ENCODE data around the gene ZSCAN4. TPM values are rescaled to one million over a fixed set of nuclear protein-coding genes. Genes with fewer than 3 reads are reported as not detected.

Gene ZSCAN4
- total RNA-seq, 4 donors from 2014 or later, result not detected

DNA sequence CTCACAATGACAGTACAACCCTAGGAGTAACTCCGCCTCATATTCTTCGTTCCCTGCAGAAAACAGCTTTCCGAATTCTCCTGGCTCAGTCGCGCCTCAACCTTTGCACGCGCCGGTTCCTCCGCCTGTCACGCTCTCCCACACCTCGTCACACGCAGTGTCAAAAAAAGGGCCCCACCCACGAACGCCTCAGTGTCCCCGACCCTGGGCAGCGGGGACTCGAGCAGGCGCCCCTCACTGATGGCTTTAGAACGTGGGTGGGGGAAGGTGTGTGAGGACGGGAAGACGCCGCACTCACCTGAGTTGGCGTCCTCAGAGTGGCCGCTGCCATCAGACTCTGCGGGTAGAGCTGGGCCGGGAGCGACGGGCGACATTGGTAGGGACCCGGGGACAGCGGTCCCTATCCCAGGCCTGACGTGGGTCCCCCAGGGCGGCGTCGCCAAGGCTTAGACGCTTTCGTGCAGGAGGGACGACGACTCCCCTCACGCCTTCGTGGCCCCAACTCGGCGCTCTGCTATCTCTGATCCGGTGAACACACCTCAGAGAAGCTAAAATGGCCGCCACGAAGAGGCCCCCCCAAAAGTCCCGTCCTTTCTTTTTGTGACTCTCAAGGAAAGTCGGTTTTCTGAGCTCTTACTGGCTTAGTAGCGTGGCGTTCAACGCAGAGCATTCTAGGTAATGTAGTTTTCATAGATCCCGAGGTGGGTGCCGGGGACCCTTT lies 40.1 kb downstream of the ZSCAN4 start, which contains the start of gene ZNF154:
TSS of gene ZNF154 (minus strand) at position 564 of the 721 bp plus-strand sequence. CDS start at position 331, 233 bp downstream.
- TF ChIP-seq, protein P1, sequence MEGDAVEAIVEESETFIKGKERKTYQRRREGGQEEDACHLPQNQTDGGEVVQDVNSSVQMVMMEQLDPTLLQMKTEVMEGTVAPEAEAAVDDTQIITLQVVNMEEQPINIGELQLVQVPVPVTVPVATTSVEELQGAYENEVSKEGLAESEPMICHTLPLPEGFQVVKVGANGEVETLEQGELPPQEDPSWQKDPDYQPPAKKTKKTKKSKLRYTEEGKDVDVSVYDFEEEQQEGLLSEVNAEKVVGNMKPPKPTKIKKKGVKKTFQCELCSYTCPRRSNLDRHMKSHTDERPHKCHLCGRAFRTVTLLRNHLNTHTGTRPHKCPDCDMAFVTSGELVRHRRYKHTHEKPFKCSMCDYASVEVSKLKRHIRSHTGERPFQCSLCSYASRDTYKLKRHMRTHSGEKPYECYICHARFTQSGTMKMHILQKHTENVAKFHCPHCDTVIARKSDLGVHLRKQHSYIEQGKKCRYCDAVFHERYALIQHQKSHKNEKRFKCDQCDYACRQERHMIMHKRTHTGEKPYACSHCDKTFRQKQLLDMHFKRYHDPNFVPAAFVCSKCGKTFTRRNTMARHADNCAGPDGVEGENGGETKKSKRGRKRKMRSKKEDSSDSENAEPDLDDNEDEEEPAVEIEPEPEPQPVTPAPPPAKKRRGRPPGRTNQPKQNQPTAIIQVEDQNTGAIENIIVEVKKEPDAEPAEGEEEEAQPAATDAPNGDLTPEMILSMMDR (IDR thresholded peaks at IDR 0.05; ENCODE audit: low read depth), result no peak

DNA sequence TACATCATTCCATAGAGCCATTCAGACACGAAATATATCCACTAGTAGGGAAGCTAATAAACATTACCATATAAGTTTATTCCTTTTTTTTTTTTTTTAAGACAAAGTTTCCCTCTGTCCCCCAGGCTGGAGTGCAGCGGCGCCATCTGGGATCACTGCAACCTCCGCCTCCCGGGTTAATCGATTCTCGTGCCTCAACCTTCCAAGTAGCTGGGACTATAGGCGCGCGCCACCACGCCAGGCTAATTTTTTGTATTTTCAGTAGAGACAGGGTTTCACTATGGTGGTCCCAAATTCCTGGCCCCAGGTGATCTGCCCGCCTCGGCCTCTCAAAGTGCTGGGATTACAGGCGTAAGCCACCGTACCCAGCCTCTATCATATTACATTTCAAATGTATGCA lies 40.9 kb downstream of the ZSCAN4 start:
- TF ChIP-seq, protein P1 (IDR thresholded peaks at IDR 0.05; ENCODE audit: low read depth), result no peak

DNA sequence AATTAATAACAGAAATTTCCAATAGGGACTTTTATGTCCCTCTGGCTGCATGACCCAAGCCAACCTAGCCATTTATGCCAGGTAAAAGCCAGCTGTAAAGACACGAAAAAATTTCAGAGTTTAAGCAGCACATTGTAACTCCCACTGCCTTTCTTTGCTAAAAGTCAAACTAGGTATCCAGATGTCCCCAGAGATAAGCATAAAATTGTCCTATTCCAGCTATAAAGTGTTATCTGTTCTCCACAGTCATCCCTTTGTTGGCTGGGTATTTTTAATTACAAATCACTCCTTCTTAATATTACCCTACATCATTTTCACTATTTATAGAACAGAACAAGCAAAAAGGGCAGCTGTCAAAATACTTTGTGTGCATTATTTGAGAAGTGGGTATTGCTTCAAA lies 43.5 kb downstream of the ZSCAN4 start:
- TF ChIP-seq, protein P1 (IDR thresholded peaks at IDR 0.05; ENCODE audit: low read depth), result no peak

DNA sequence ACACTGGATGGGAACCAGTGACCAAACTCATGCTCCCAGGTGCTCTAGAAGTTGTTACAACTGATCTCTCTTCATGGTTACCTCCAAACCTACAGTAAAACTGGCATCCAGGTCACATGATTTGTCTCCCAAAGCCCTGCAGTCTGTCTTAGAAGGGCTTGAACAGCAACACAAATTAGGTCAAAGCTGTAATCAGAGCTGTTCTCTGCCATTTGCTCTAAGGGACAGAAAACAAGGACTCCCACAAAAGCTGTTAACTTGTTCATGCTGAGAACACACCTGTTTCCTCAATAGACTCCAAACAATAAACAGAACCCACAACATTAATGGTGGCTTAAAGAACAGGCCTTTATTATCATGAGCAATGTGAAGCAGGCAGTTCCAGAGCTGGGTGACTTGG lies 50.7 kb downstream of the ZSCAN4 start:
- TF ChIP-seq, protein P1 (IDR thresholded peaks at IDR 0.05; ENCODE audit: low read depth), result no peak

DNA sequence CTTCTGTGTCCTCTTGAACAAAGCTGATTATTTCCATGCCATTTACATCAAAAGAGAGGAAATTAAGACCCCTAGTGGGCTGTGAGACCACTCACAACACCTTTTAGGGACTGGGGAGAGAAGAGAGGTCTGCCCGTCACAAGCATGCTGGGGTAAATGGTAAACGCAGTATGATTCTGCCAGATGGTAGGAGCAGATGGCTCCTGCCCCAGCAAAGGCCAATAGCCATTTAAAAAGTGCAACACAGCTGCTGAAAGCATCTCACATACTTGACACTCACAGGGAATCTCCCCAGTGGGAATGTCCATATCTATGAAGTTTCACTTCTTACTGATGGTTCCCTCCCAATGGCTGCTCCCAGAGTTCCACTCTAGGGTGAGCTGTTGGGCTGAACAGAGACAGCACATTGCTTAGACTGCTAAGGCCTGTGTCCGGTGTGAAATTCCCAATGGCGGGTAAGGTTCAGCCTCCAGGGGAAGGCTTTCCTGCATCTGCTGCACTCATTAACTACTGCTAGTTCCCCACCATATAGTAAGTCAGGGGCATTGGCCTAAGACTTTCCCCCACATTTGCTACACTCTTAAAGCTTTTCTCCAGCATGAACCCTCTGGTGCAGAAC lies 51.3 kb downstream of the ZSCAN4 start:
- TF ChIP-seq, protein P1 (IDR thresholded peaks at IDR 0.05; ENCODE audit: low read depth), result no peak

DNA sequence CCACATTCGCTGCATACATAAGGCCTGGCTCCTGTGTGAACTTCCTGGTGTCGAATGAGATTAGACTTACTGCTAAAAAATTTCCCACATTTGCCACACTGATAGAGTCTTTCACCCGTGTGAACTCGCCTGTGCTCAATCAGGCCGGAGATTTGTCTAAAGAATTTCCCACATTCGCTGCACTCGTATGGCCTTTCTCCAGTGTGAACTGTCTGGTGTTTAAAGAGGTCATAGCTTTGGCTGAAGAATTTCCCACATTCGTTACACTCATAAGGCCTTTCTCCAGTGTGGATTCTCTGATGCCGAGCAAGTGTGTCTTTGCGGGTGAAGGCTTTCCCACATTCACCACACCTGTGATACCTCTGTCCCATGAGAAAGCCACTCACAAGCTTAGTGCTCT lies 52.1 kb downstream of the ZSCAN4 start:
- TF ChIP-seq, protein P1 (IDR thresholded peaks at IDR 0.05; ENCODE audit: low read depth), result no peak

Other genes with a start within 250 kb of the ZSCAN4 start
- gene ZNF749, start 233.6 kb upstream of the ZSCAN4 start, total RNA-seq, result 1 to 10 TPM; 2.9 to 5.1 (median 3.8) TPM
- 1 to 10 TPM in 1 of 4 donors, under 1 TPM in 3; 0.22 to 1.1 (median 0.72) TPM for gene VN1R1, start 211.8 kb upstream of the ZSCAN4 start, total RNA-seq
- 10 to 100 TPM in 3 of 4 donors, 1 to 10 TPM in 1; 6.2 to 18.6 (median 11.5) TPM for gene ZNF772, start 191.4 kb upstream of the ZSCAN4 start, total RNA-seq
- 10 to 100 TPM in 1 of 4 donors, 1 to 10 TPM in 3; 7.7 to 13.4 (median 9.5) TPM for gene ZNF419, start 181.2 kb upstream of the ZSCAN4 start, total RNA-seq
- gene ZNF773, start 169.0 kb upstream of the ZSCAN4 start, total RNA-seq, result 10 to 100 TPM in 3 of 4 donors, 1 to 10 TPM in 1; 6.5 to 16.5 (median 14.3) TPM
- 1 to 10 TPM; 4.1 to 4.8 (median 4.5) TPM for gene ZNF549, start 141.6 kb upstream of the ZSCAN4 start, total RNA-seq
- gene ZNF550, start 109.1 kb upstream of the ZSCAN4 start, total RNA-seq, result 1 to 10 TPM; 6.6 to 8.1 (median 7.5) TPM
- gene ZNF416, start 90.0 kb upstream of the ZSCAN4 start, total RNA-seq, result 1 to 10 TPM; 2.9 to 4.7 (median 3.4) TPM
- 1 to 10 TPM in 3 of 4 donors, under 1 TPM in 1; 0.65 to 8.7 (median 3.9) TPM for gene ZIK1, start 84.8 kb upstream of the ZSCAN4 start, total RNA-seq
- gene ZNF530, start 69.0 kb upstream of the ZSCAN4 start, total RNA-seq, result 1 to 10 TPM; 1.1 to 3.8 (median 2.6) TPM
- gene ZNF134, start 54.7 kb upstream of the ZSCAN4 start, total RNA-seq, result 10 to 100 TPM; 10.6 to 20.3 (median 13.1) TPM
- gene ZNF211, start 35.8 kb upstream of the ZSCAN4 start, total RNA-seq, result 10 to 100 TPM in 2 of 4 donors, 1 to 10 TPM in 2; 8.2 to 11.0 (median 10.0) TPM
- 1 to 10 TPM; 3.6 to 6.8 (median 6.3) TPM for gene ZNF551, start 13.0 kb downstream of the ZSCAN4 start, total RNA-seq
- 1 to 10 TPM; 1.9 to 3.0 (median 2.7) TPM for gene ZNF154, start 40.3 kb downstream of the ZSCAN4 start, total RNA-seq
- gene ZNF671, start 58.7 kb downstream of the ZSCAN4 start, total RNA-seq, result 1 to 10 TPM; 3.9 to 8.1 (median 6.4) TPM
- gene ZNF776, start 77.9 kb downstream of the ZSCAN4 start, total RNA-seq, result 10 to 100 TPM in 2 of 4 donors, 1 to 10 TPM in 2; 8.8 to 10.9 (median 10.1) TPM
- gene ZNF586, start 100.7 kb downstream of the ZSCAN4 start, total RNA-seq, result 10 to 100 TPM; 17.8 to 22.5 (median 20.9) TPM
- gene ZNF552, start 146.0 kb downstream of the ZSCAN4 start, total RNA-seq, result 10 to 100 TPM in 1 of 4 donors, 1 to 10 TPM in 3; 3.9 to 10.4 (median 5.4) TPM
- 10 to 100 TPM; 10.0 to 17.5 (median 12.3) TPM for gene ZNF587B, start 161.4 kb downstream of the ZSCAN4 start, total RNA-seq
- 10 to 100 TPM; 14.5 to 30.5 (median 19.9) TPM for gene ZNF587, start 180.9 kb downstream of the ZSCAN4 start, total RNA-seq
- gene ZNF814, start 220.1 kb downstream of the ZSCAN4 start, total RNA-seq, result 1 to 10 TPM; 6.8 to 9.0 (median 8.7) TPM
- 10 to 100 TPM; 13.9 to 19.2 (median 15.0) TPM for gene ZNF417, start 247.7 kb downstream of the ZSCAN4 start, total RNA-seq